ENCODE measurements around the gene MICAL2.
A peak's percentile ranks its signal among the peaks of the same experiment; 100 is the strongest.

The MICAL2 gene

GRCh38 chr11:12156301-12157140 is 46.1 kb downstream of the MICAL2 start:
- peak; percentile 9 for DNase-seq (ENCODE audit: low spot score)

DNA sequence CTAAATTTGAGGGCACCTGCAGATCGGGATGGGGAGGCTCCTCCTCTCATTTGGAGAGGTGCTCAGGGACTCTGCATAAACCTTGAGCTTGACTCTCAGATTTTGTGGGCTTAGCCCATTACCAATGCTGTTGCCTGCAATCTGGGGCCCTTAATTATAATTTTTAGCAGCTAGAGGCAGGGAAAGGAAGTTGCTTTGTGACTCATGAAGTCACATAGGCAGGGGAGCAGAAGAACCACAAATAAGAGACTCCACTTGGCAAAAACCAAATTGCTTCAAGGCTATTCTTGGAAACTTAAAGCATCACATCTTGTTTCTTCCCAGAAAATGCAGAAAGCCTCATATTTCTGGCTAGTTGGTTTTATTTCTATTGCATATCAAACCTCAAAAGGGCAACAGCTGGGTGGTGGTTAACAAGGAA is 46.9 kb downstream of the MICAL2 start:
- peak; percentile 20 for DNase-seq (ENCODE audit: low spot score)

- no peak for DNase-seq (ENCODE audit: low spot score)
Measured at GRCh38 chr11:12158909-12159308, 48.5 kb downstream of the MICAL2 start.

- DNase-seq (ENCODE audit: low spot score): peak; percentile 93
Measured at GRCh38 chr11:12159351-12160099, 49.1 kb downstream of the MICAL2 start.

GRCh38 chr11:12160231-12160630 is 49.8 kb downstream of the MICAL2 start:
- no peak for DNase-seq (ENCODE audit: low spot score)

DNA sequence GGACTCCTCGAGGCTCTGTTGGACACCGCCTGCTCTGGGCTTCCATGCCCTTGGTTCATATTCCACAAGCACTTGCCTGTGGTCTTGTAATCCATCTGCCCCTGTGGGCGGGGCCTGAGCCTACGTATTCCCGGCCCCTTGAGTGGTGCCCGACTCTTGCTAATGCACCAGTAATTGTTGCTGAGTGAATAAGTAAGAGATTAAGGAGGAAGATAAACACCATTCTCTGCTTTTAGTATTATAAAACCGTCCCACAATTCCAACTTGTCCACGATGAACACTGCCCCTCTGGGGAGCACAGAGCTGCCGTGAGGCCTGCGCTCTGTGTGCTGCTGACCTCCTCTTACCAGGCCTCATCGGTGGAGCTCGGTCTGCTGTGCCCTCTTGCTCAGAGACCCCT is 50.3 kb downstream of the MICAL2 start:
- DNase-seq (ENCODE audit: low spot score): no peak

GRCh38 chr11:12161137-12161536 is 50.7 kb downstream of the MICAL2 start:
- no peak for DNase-seq (ENCODE audit: low spot score)

GRCh38 chr11:12161603-12162350 is 51.4 kb downstream of the MICAL2 start:
- no peak for DNase-seq (ENCODE audit: low spot score)

- DNase-seq (ENCODE audit: low spot score): no peak
Measured at GRCh38 chr11:12162652-12163051, 52.3 kb downstream of the MICAL2 start.

GRCh38 chr11:12163181-12163941 is 53.0 kb downstream of the MICAL2 start:
- no peak for DNase-seq (ENCODE audit: low spot score)

- DNase-seq (ENCODE audit: low spot score): peak; percentile 85
Measured at GRCh38 chr11:12164061-12165014, 53.9 kb downstream of the MICAL2 start.

DNA sequence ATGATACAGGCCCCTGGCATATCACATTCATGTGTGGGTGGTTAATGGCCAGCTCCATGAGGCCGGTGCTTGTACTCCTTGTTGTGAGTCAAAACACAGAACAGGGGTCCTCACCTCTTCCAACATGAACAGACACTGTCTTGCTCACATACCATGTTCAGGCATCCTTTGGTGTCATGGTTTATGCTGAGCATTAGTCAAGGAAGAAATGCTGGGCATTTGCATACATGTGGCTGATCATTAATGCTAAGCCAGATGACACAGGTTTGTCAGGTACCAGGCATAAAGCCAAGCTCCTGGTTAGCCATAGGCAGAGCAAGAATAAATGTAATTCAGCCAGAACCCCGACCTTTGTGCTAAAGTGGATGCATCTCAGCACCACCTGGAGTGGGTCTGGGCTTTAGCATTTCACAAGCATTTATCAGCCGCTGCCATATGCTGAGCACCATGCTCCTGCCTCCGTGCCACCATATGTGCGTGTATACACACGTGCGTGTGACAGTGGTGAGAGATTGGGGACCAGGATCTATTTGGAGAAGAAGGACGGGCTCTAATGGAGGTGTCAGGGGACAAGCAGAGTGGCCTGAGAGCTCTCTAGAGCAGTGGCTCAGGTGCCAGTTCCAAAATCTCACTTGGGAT is 55.0 kb downstream of the MICAL2 start:
- DNase-seq (ENCODE audit: low spot score): no peak

DNA sequence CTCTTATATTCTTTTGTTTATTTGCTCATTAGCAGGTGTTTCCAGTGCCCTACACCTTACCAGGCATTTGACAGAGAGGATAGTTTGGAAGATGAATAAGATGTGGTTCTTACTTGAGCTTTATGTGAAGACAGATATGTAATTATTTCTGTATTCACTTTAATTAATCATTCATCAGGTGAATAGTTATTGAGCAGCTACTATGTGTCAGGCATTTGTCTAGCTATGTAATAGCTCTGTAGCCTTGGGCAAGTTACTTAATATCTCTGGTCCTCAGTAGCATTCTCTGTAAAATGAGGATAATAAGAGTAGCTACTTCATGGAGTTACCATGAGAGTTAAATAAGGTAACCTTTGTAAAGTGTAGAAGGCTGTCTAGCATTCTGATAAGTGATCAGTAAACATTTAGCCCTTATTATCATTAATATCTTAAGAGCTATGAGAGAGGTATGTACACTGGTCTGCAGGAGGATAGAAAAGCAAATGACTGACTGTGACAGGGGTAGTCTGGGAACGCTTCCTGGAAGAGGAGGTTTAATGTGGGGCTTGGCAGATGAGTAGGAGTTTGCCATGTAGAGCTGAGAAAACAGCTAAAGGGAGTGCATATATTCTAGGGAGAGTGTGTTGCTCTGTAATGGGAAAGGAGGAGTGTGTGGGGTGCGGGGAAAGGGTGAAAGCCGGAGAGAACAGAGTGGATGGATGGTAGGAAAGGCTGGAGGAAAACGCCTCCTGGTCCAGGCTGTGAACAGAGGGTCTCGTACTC is 56.1 kb downstream of the MICAL2 start:
- no peak for DNase-seq (ENCODE audit: low spot score)

GRCh38 chr11:12167061-12168000 is 56.9 kb downstream of the MICAL2 start:
- DNase-seq (ENCODE audit: low spot score): no peak

DNA sequence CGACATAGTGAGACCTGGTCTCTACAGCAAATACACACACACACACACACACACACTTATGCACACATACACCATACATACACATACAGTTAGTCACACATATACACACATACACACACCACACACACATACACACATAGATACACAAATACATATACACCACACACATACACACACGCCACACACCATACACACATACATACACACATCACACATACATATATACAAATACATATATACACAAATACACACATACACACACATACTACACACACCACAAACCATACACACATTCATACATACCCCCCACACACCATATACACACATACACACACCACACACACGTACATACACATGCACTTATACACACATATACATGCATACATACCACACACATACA is 57.7 kb downstream of the MICAL2 start:
- DNase-seq (ENCODE audit: low spot score): no peak

- no peak for DNase-seq (ENCODE audit: low spot score)
Measured at GRCh38 chr11:12169822-12170221, 59.4 kb downstream of the MICAL2 start.

DNA sequence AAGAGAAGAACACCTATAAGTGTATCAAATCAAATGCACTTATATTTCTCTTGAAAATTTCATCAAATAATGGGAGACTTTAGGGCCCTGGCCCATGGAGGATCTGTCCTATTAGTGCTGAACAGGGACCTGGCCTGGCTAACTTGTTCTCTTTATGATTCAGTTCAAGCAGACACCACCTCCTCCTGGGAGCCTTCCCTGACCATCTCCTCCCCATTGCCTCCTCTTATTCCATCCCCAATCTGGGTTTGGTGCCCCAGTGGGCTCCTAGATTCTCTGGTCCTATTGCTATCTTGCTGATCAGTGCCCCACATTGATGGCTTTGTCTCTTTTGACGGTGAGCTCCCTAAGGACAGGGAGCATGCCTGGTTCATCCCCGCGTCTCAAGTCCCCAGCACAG is 60.1 kb downstream of the MICAL2 start:
- DNase-seq (ENCODE audit: low spot score): no peak

- no peak for DNase-seq (ENCODE audit: low spot score)
Measured at GRCh38 chr11:12170984-12171383, 60.6 kb downstream of the MICAL2 start.

All from pons (tissue), 1 donor.